Ovary (tissue), 9 donors: ENCODE data around the gene ANKRD27. TPM values are rescaled to one million over a fixed set of nuclear protein-coding genes. Genes with fewer than 3 reads are reported as not detected.

ENCODE experiments used
- DNase-seq, 5 donors: peaks; one replicate each; pipeline ENCODE4 v3.0.0-alpha.2; 2019 to 2020
- H3K27ac ChIP-seq, 2 donors: fragments of 200-600 bp; one replicate each; pipeline versions ENCODE4 v1.5.1 to v1.8.0; 2019 to 2022
- H3K27me3 ChIP-seq: fragments of 200-600 bp; one replicate; pipeline ENCODE4 v1.8.0; 2022
- H3K36me3 ChIP-seq: fragments of 200-600 bp; sonication (generic); one replicate; pipeline ENCODE4 v1.5.1; 2019
- H3K4me1 ChIP-seq: one replicate; pipeline ENCODE4 v1.8.1; 2013; ENCODE audit warnings: mild to moderate bottlenecking, moderate library complexity; ENCODE audit not compliant: insufficient read depth
- H3K4me3 ChIP-seq: fragments of 200-600 bp; sonication (generic); one replicate; pipeline ENCODE4 v1.5.1; 2017
- H3K9me3 ChIP-seq, 2 donors: fragments of 200-600 bp in 1 of 2; sonication (generic) in 1 of 2; one replicate each; pipeline versions ENCODE4 v1.5.1 to v1.8.1; 2013 to 2019; ENCODE audit warnings: mild to moderate bottlenecking in 1 of 2, moderate library complexity in 1 of 2
- EP300 ChIP-seq: sonication (generic); formaldehyde crosslinking; IDR thresholded peaks from one replicate; pipeline ENCODE4 v1.6.1; 2017; ENCODE audit warnings: antibody characterized with exemption
- POLR2A ChIP-seq: fragments of 450-650 bp; IDR thresholded peaks from one replicate; pipeline ENCODE4 v1.6.1; 2017; ENCODE audit warnings: antibody characterized with exemption, mild to moderate bottlenecking, moderate library complexity
- WGBS, 3 donors: extraction: QIAGEN DNeasy Blood & Tissue Kit in 1 of 3; methylation state at CpG; one replicate each; pipeline versions ENCODE4 v1.1.5 to v1.1.7; 2013 to 2017; 5-methylcytosine and 5-hydroxymethylcytosine counted together
- intact Hi-C, 4 donors: fragments of 100-400 bp; cut with DNase I; formaldehyde crosslinking; loops; one replicate each; pipeline versions ENCODE4 v1.11.0 to v1.15.1; 2022 to 2023
- polyA plus RNA-seq, 2 donors: library from polyadenylated mRNA; stranded (reverse); fragments of 200-250 nt in 1 of 2; fragments of 350-450 nt in 1 of 2; fragmentation: Illumina TruSeq in 1 of 2; extraction: RNeasy Lipid Tissue Mini Kit (QIAGEN cat#74804) in 1 of 2; gene quantifications; one replicate each; pipeline ENCODE4 v1.2.3, GENCODE V29; 2013 to 2014
- total RNA-seq, 7 donors: library from RNA; depleted of rRNA in 2 of 7; stranded (reverse); fragments of >200 nt in 2 of 7; fragmentation: NEBNext Ultra II Directional in 3 of 7; extraction: Animal tissue kit (Norgen Biotek cat#: 25700) in 3 of 7; gene quantifications; one replicate each; pipeline versions ENCODE4 v1.1.0 to v1.2.4, GENCODE V29; 2016 to 2023
- TF ChIP-seq, protein P1 (sequence below), 3 donors: fragments of 450-650 bp in 2 of 3; fragments of 200-600 bp in 1 of 3; IDR thresholded peaks; one replicate each; pipeline versions ENCODE4 v1.5.1 to v1.8.0; 2016 to 2022; ENCODE audit warnings: antibody characterized with exemption in 3 of 3, mild to moderate bottlenecking in 1 of 3
- donor health status: DM: no; HTN: no; CAD: no; lungs with moderate emphysema.
- donor health status: DM: no; HTN: no; CAD: no.
- donor health status: Bipolar disorder and iron deficiency.
- donor health status: DM: yes; HTN: yes; CAD: no.
- donor health status: DM: no; HTN: no; CAD: no.
- donor health status: DM: yes; HTN: yes; CAD: no.

Gene ANKRD27
- total and polyA plus RNA-seq, 9 donors, result 9.9 to 33.6 (median 21.9) TPM

DNA sequence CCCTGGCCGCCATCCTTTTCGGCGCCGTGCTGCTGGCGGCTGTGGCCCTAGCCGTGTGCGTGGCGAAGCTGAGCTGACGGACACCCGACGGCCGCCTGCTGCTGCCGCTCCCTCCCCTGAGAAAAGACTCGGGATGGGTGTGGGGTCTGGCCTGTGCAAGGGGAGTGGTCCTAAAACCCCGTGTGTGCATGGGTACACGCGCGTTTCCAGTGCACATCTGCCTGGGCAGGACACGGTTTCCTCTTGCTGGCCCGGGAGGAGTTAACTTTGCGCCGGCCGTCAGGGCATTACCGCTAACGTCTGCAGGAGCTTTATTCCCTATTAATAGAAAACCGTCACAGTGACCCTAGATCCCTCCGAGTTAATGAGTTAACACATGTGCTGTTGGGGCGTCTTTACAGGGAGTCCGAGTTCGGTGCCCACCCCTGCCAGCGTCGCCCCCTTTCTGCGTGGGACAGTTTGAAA, 1.9 kb upstream of the ANKRD27 start:
- WGBS, 3 donors, result 10 to 15% (median 12%) methylated on average over 31 to 33 of the region's 33 CpGs
- no peak overlapping the region for H3K4me3 ChIP-seq
- intact Hi-C loops, result no loop called here
- H3K4me1 ChIP-seq, result peaks cover 2% of the 10 kb centered on the region
- TF ChIP-seq EP300 (no peak), POLR2A (no peak)
- TF ChIP-seq, protein P1, sequence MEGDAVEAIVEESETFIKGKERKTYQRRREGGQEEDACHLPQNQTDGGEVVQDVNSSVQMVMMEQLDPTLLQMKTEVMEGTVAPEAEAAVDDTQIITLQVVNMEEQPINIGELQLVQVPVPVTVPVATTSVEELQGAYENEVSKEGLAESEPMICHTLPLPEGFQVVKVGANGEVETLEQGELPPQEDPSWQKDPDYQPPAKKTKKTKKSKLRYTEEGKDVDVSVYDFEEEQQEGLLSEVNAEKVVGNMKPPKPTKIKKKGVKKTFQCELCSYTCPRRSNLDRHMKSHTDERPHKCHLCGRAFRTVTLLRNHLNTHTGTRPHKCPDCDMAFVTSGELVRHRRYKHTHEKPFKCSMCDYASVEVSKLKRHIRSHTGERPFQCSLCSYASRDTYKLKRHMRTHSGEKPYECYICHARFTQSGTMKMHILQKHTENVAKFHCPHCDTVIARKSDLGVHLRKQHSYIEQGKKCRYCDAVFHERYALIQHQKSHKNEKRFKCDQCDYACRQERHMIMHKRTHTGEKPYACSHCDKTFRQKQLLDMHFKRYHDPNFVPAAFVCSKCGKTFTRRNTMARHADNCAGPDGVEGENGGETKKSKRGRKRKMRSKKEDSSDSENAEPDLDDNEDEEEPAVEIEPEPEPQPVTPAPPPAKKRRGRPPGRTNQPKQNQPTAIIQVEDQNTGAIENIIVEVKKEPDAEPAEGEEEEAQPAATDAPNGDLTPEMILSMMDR (IDR thresholded peaks at IDR 0.05), result no peak
- peaks cover 7% of the 10 kb centered on the region for H3K27me3 ChIP-seq
- H3K27ac ChIP-seq, result no peak overlapping the region
- DNase-seq, result no peak
- no peaks in the 10 kb centered on the region for H3K36me3 ChIP-seq
- H3K9me3 ChIP-seq, result no peaks in the 10 kb centered on the region

DNA sequence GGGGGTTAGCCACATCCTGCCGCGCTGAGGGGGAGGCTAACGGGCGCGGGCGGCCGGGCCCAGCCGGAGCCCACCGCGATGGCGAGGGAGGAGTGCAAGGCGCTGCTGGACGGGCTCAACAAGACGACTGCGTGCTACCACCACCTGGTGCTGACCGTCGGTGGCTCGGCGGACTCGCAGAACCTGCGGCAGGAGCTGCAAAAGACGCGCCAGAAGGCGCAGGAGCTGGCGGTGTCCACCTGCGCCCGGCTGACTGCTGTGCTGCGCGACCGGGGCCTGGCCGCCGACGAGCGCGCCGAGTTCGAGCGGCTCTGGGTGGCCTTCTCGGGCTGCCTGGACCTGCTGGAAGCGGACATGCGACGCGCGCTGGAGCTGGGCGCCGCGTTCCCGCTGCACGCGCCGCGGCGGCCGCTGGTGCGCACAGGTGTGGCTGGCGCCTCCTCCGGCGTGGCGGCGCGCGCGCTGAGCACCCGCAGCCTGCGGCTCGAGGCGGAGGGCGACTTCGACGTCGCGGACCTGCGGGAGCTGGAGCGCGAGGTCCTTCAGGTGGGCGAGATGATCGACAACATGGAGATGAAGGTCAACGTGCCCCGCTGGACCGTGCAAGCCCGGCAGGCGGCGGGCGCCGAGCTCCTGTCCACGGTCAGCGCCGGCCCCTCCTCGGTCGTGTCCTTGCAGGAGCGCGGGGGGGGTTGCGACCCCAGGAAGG, 1.4 kb upstream of the ANKRD27 start:
- Histone ChIP-seq H3K27me3 (peaks cover 7% of the 10 kb centered on the region), H3K4me3 (peak overlapping the region; percentile 76), H3K9me3 (no peaks in the 10 kb centered on the region), H3K27ac (no peak overlapping the region), H3K4me1 (peaks cover 2% of the 10 kb centered on the region), H3K36me3 (no peaks in the 10 kb centered on the region)
- peak in 1 of 5 donors; percentile 44 for DNase-seq
- 0 to 2% (median 0%) methylated on average over 40 to 93 of the region's 93 CpGs for WGBS, 3 donors
- intact Hi-C loops, result no loop called here
- TF ChIP-seq, protein P1 (IDR thresholded peaks at IDR 0.05), result no peak
- TF ChIP-seq EP300, result no peak
- no peak for TF ChIP-seq POLR2A

DNA sequence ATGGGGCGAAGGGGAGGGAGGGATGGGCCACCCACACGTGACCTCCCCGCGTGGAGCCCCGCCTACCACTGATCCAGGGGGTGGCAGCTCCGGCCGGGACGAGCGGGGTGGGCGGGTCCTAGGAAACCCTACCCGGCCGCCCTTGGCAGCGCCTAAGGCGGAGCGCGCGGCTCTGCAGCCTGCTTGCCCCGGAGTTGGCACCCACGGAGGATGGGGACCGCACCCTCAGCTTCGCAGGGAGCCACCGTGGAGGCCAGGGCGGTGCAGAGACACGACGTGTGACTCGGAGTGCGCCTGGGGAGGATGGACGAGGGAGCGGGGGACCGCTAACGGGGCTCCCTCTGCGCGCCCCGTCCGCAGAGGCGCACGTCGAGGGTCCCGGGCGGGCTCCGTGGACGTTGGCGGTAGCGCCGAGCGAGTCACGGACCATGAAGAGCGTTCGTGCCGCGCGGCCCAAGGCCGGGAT, 773 bp upstream of the ANKRD27 start, which contains the start of gene RGS9BP:
Gene RGS9BP, plus strand, starts transcription at position 129 of the 466 bp plus-strand sequence. CDS start 416 bp downstream, outside the sequence.
- WGBS, 3 donors, result 1 to 3% (median 2%) methylated on average over 40 to 53 of the region's 53 CpGs
- H3K27me3 ChIP-seq, result peaks cover 7% of the 10 kb centered on the region
- H3K9me3 ChIP-seq, result no peaks in the 10 kb centered on the region
- intact Hi-C loops, result no loop called here
- peak within 1 kb of the TSS in 1 of 2 donors; percentile 43 for H3K27ac ChIP-seq
- no peaks in the 10 kb centered on the region for H3K36me3 ChIP-seq
- H3K4me1 ChIP-seq, result peaks cover 2% of the 10 kb centered on the region
- DNase-seq, result peak; percentile 72 to 83 (median 82)
- TF ChIP-seq EP300, result no peak
- TF ChIP-seq, protein P1 (IDR thresholded peaks at IDR 0.05), result no peak
- TF ChIP-seq POLR2A, result no peak
- peak within 1 kb of the TSS; percentile 76 for H3K4me3 ChIP-seq

DNA sequence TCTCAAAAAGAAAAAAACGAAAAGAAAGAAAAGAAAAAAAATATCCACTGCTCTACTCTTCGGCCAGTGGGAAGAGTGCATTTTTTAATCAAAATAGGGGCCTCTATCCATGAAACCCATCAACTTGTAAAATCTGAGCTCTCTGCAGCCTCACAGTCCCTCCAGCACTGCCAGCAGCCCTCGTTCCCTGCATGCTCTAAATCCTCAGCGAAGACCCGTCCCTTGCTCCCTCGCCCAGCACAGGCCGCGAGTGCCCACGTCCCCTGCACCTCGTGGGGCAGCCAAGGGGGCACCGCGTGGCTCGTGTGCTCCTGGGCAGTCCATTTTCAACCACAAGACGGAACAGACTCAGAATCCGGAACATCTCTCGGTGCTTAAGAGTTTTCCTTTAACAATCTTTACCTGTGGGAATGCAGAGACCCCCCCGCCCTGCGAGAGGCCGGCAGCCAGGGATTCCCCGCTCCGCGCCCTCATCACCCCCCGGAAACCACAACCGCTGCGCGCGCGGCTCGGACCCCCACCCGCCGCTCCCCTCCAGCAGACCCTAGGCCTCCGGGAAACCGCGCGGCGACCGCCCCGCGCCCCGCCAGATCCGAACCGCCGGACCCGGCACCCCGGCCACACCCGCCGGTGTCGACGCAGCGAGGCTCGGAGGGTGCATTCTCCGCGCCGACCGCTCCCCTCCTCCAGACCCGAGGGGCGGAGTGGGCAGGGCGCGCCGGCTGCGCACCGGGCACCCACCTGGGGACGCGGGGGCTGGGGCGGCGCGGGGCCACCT, 638 bp downstream of the ANKRD27 start:
- Histone ChIP-seq H3K4me1 (peaks cover 2% of the 10 kb centered on the region), H3K27me3 (peaks cover 7% of the 10 kb centered on the region), H3K36me3 (no peaks in the 10 kb centered on the region), H3K4me3 (peak overlapping the region; percentile 76), H3K9me3 (no peaks in the 10 kb centered on the region), H3K27ac (peak overlapping the region in 1 of 2 donors; percentile 43)
- TF ChIP-seq EP300 (no peak), POLR2A (no peak)
- TF ChIP-seq, protein P1 (IDR thresholded peaks at IDR 0.05), result peak in 1 of 3 donors; percentile 18
- WGBS, 3 donors, result 1% methylated on average over 42 to 67 of the region's 67 CpGs
- intact Hi-C loops, result no loop called here
- DNase-seq, result peak in 1 of 5 donors; percentile 14
